ENCODE results near the gene TAF11.
A peak's percentile ranks its signal among the peaks of the same experiment; 100 is the strongest.
"Not testable (repeated sequence)": the region's sequence is repeated elsewhere in the genome, so short reads cannot be mapped to it uniquely, and the experiment has no call there.

The TAF11 gene

GRCh38 chr6:34901930-34902329, 14.1 kb upstream of the TAF11 start:
- DNase-seq = peak; percentile 42

DNA sequence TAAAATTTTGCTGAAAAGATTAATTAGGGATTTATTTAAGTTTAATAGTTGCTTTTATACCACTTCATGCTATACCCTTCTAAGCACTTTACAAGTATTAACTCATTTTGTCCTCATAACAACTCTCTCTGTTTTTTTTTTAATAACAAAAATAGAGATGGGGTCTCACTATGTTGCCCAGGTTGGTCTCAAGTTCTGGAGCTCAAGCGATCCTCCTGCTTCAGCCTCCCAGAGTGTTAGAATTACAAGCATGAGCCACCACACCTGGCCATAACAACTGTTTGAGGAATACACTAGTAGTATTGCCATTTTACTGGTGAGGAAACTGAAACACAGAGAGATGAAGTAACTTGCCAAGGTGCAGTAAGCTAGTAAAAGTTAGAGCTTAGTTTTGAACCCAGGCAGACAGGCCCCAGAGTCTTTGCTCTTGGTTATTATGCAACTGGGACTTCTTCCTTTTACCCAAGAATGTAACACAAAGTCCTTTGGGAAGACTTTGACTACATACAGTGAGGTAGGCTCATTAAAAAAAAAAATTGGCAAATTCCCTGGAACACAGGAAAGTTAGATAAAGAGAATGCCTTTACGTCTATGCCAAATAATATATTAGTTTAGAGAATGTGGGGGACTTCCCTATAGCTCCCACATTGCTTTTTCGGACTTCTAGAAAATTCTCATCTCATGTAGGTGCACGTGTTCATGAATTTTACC, 12.6 kb upstream of the TAF11 start:
- peak; percentile 28 for DNase-seq

DNA sequence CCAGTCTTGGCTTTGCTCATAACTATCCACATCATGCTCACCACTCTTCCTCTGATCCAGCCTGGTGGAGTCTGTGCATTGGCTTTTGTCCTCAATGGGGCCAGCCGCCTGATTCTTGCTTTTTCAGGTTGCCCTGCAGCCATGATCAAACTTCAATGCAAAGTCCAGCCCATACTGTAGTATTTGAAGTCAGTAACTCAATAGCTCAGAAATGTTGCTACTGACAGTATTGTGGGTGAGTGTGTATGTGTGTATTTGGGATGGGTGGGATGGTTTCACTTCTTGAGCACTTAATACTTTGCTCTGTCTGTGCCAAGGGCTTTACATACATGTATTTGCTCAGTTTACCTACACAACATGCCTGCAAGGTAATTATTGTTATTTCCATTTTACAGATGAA, 11.9 kb upstream of the TAF11 start:
- not testable (repeated sequence) for DNase-seq

GRCh38 chr6:34897716-34898115, 9.9 kb upstream of the TAF11 start:
- DNase-seq = no peak

DNA sequence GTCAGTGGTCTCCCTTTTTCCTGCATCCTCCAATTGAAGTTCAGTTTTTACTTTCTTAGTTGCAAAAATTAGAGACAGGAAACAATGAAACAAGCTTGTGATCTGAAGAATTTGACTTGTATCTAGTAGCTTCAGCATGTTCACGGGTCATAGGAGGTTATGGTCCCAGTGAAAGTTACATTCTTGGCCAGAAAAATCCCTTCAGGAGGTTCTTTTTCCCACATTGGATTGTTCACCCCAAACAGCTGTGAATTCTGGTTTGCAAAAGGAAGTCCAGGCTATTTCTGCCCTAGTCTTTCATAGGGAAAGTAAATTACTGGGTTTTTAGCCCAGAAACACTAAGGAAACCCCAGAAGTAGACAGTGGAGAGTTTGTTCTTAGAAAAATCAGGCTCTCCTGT, 9.3 kb upstream of the TAF11 start:
- no peak for DNase-seq

- no peak for DNase-seq
Observed at GRCh38 chr6:34894693-34895092, 6.9 kb upstream of the TAF11 start.

GRCh38 chr6:34891296-34891695, 3.5 kb upstream of the TAF11 start:
- no peak for DNase-seq

DNA sequence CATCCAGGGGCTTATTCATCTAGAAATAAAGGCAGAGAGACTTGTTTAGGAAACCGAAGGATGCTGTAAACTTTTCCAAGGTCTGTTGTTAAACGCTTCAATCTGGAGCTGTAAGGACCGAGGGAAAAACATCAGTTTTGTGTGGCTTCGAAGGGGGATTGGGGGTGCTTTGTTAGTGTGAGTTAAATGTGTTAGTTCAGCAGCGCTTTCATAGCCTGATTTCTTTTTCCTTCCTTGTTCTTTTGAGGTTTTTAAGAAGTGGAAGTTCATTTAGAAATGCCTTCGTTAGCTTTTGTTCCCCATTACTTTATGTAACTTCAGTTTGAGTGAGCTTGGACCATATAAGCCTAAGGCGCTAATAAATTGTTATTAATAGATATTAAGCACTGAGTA, 2.7 kb upstream of the TAF11 start:
- DNase-seq = no peak

- peak; percentile 43 for DNase-seq
Observed at GRCh38 chr6:34888874-34889555, 1.2 kb upstream of the TAF11 start, which contains the start of gene ANKS1A. TSS of gene ANKS1A (plus strand) at chr6:34889255. CDS start at chr6:34889403, 148 bp downstream.

DNA sequence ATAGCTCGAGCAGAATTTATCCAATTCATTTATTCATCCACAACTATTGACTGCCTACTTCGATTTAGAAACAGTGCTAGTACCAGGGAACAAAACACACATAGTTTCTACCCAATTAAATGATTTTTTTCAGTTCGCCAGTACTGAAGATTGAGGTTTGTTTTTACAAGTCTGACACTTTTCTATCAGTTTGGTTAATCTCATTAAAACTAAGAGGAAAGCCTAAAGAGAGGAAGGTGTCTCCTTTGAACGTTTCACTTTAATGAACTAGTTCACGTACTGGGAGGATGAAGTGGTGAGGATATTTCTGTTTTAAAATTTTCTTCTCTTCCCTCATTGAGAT, 643 bp upstream of the TAF11 start:
- DNase-seq = no peak

DNA sequence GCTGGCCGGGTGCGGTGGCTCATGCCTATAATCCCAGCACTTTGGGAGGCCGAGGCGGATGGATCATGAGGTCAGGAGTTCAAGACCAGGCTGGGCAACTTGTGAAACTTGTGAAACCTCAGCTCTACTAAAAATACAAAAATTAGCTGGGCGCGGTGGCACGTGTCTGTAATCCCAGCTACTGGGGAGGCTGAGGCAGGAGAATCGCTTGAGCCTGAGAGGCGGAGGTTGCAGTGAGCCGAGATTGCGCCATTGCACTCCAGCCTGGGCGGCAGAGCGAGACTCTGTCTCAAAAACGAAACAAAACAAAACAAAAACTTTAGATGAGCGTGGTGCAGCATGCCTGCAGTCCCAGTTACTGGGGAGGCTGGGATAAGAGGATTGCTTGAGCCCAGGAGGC, 2.0 kb downstream of the TAF11 start:
- not testable (repeated sequence) for DNase-seq

DNA sequence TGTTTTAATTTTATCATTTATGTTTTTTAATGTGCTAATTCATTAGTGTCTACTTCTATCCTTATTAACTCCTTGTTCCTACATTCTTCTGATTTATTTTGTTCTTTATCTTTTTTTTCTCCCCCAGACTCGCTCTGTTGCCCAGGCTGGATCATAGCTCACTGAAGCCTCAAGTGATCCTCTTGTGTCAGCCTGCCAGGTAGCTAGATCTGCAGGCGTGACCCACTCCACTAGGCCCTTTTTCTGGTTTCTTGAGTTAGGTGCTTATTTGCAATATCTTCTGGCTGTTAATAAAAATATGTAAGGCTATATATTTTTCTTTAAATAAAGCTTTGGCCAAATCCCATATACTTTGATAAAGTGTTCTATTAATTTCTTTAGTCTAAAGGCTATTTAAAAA, 2.8 kb downstream of the TAF11 start:
- no peak for DNase-seq

DNA sequence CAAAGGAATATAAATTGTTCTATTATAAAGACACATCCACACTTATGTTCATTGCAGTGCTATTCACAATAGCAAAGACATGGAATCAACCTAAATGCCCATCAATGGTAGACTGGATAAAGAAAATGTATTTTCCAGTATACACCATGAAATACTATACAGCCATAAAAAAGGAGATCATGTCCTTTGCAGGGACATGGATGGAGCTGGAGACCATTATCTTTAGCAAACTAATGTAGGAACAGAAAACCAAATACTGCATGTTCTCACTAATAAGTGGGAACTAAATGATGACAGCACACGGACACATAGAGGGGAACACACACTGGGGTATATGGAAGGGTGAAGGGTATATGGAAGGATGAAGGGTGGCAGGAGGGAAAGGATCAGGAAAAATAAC, 3.8 kb downstream of the TAF11 start:
- not testable (repeated sequence) for DNase-seq

DNA sequence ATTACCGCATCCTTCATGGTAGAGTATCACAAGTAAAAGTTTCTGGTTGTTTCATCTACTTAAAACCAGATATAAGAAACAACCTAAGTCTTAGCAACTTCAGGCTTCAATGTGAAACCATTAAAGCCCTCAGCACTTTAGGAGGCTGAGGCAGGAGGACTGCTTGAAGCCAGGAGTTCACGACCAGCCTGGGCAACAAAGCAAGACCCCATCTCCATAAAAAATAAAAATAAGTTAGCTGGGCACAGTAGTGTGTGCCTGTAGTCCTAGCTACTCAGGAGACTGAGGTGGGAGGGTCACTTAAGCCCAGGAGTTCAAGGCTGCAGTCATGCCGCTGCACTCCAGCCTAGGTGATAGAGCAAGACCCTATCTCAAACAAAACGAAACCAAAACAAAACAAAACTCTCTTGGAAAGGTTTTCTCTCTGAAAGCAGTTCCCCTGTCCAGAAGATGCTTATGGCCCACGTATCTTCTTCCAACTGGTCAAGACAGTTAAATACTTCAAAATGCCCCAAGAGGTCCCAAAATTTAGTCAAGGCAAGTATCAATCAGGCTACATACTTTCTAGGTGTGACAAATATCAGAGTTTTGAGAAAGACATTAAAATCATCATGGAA, 9.9 kb downstream of the TAF11 start:
- no peak for DNase-seq

DNA sequence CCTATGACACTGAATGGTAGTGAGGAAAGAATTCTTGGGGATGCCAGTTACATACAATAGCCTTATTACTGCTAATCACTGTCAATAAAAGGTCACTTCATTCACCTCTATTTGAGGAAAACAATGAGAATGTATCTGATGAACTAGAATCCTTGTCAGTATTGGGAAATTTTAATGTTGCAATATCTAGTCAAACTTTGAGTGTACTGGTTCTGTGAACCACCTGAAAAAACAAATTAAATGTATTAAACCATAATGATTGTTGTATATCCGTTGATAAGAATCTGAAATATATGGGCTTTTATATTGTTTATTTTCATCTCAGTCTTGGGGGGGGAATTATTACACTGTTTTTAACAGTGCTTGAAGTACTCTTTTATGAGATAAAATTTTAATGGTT, 10.6 kb downstream of the TAF11 start:
- DNase-seq = no peak

DNA sequence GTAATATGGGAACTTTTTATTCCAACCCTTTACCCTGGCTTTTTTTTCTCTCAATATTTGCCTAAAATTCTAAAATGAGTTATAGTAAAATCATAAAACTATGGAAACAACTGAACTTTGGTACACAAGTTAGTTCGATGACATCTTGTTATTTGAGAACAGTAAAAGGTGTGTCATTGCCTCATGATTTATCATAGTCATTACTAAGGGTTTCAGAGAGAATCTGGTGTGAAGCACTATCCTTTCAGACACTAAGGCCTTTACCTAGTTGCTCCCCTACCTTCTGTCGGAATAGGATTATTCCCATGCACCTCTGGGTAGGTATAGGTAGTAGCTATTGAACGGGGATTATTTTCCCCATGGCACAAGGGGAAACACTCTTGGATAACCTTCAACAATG, 11.4 kb downstream of the TAF11 start:
- DNase-seq = no peak

GRCh38 chr6:34875292-34876213, 12.3 kb downstream of the TAF11 start:
- DNase-seq = no peak

DNA sequence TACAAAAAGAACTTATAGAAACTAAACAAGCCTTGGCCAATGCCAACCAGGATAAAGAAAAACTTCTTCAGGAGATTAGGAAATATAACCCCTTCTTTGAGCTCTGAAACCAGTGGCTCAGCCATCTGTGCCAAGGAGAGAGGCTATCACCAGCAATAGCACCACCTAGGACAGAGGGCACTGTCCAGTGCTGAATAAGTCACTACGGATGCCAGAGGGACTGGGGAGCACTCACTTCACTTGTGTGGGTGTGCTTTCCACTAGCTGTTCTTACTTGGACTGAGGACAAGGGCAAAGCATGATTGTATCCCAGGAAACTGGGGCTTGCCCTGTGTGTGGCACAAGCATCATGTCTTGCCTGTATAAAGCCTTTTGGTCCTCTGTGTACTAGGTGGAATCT, 15.5 kb downstream of the TAF11 start:
- no peak for DNase-seq

GRCh38 chr6:34871853-34872252, 16.0 kb downstream of the TAF11 start:
- no peak for DNase-seq

DNA sequence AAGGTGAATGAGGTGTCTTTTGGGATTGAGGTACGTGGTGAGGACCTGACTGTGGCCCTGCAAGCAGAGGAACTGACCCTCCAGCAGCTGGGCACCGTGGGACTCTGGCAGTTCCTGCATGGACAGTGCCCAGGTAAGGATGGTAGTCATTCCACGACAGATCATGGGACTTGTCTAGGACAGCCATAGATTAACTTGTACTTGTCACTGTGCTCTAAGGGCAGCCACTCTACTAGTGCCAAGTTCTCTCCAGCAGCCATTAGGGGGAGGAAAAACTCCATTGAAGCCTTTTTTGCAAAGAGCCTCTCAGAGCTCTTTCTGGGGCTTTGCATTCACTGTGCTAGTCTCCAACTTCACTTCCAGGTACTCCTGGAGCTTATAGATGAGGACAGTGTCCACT, 20.4 kb downstream of the TAF11 start:
- no peak for DNase-seq

- no peak for DNase-seq
Observed at GRCh38 chr6:34866509-34866908, 21.3 kb downstream of the TAF11 start.

- no peak for DNase-seq
Observed at GRCh38 chr6:34865107-34865506, 22.7 kb downstream of the TAF11 start.

DNA sequence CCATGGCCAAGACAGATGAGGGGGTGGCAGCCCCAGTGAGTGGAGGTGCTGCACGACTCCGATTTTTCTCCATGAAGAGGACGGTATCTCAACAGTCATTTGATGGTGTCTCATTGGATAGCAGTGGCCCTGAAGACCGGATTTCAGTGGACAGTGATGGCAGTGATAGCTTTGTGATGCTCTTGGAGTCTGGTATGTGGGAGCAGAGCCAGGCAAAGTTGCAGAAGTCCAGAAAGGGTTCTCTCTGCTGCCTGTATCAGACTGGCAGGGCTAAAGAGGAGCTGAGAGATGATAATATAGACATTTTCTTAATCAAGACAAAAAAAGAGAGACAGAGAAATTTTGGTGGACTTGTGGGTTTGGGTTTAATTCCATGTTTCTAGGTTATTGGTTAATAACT, 23.8 kb downstream of the TAF11 start:
- no peak for DNase-seq
